NCI-H1105 treated with DMSO at 0.1 percent for 48 hours (cell line): ENCODE measurements around the gene SMC3.
"Not testable (repeated sequence)": the region's sequence is repeated elsewhere in the genome, so short reads cannot be mapped to it uniquely, and the experiment has no call there.

Experiments used
- DNase-seq: peaks from one replicate; lab custom pipeline; 2025; lab: John Stamatoyannopoulos, UW

The SMC3 gene

DNA sequence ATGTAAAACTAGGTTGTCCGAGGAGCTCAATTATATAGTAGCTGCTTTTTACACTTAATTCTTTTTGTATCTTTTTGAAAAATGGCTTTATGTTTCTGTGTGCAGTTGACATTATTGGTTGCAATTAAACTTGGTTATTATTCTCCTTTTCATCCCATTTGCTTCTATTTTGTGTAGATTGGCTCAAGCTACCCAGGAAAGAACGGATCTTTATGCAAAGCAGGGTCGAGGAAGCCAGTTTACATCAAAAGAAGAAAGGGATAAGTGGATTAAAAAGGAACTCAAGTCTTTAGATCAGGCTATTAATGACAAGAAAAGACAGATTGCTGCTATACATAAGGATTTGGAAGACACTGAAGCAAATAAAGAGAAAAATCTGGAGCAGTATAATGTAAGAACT is 16.5 kb downstream of the SMC3 start:
- no peak for DNase-seq

DNA sequence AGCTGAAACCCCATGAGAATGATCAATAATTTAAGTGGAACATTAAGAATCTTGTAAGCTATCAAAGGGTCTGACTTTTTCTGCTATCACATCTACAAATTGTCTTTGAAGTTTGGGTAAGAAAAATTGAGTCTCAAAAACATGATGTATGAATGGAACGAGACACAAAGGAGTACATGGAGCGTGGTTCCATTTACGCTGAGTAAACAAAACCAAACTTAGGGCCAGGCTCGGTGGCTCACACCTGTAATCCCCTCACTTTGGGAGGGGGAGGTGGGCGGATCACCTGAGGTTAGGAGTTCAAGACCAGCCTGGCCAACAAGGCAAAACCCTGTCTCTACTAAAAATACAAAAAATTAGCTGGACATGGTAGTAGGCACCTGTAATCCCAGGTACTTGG is 24.3 kb downstream of the SMC3 start:
- DNase-seq: no peak

DNA sequence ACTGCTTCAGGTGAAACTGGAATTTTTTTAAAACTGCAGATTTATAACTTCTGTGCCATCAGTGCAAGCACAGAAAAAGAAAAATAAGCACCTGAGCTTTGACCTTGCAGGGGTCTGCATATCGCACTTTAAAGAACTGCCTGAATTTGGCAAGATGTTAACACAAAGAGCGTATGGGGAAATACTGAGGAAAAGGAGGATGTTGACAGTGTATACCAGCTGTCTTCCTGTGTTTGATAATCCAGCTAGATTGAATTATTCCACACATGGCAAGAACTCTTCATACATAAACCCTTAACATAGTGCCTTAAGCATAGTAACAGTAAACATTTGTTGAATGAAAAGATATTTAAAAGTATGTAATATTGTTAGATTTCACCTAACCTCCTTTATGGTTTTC is 30.0 kb downstream of the SMC3 start:
- no peak for DNase-seq

DNA sequence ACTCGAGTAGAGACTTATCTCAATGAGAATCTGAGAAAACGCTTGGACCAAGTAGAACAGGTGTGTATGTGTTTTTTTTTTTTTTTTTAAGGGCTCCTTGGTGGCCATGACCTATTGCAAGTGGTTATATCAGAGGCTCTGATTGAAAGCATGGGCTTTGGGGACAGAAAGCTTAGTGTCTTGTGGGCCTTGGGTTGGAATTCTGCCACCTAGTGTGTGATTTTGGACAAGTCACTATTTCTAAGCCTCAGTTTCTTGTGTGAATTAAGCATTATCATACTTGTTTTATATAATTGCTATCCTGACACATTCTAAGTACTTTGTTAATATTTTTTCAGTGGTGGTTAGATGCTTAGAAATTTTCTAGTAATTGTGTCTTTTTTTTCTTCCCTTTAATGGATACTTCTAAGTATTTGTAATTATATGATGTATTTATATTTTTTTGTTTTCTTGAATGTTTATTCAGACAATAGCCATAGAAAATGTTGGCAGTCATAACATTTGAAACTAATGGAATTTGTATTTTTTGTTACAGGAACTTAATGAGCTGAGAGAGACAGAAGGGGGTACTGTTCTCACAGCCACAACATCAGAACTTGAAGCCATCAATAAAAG is 33.1 kb downstream of the SMC3 start:
- peak; percentile 19 for DNase-seq

DNA sequence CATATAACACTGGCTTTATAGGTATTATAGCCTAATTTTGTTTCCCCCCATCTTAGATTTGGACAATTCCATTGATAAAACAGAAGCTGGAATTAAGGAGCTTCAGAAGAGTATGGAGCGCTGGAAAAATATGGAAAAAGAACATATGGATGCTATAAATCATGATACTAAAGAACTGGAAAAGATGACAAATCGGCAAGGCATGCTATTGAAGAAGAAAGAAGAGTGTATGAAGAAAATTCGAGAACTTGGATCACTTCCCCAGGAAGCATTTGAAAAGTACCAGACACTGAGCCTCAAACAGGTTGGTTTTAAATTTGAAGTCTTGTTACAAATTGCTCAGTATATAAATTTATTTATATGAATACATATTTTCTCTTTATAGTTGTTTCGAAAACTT is 34.1 kb downstream of the SMC3 start:
- DNase-seq: no peak

DNA sequence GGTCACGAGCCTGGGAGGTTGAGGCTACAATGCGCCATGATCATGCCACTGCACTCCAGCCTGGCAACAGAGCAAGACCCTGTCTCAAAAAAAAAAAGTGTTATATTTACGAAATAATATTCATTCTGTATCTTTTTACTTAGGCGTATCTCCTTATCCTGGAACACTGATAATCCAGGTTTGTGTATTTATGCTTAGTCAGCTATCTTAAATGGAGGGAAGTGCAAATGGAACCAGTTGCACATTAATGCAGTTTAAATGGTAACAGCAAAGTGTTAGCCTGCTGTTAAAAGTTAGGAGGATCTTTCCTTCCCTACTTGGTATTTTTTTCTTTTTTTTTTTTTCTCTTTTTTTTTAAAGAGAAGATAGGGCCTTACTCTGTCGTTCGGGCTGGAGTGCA is 40.6 kb downstream of the SMC3 start:
- no peak for DNase-seq

DNA sequence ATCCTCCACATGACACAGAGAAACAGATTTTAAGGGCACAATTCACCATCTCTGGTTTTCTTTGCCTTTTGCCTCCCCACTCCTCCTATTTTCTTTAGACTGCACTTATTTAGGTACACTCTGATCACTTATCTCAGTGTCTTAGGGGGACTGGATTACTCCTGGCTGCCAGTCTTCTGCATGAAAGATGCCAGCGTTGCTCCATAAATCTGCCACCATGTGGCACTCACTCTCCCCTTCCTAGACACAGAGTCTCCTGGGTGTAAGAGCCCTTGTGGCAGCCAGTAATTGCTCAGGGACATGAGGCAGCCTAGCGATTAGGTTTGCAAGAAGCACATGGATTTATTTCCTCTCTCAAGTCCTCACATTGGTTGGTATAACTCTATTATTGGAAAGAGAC is 42.1 kb downstream of the SMC3 start:
- DNase-seq: peak; percentile 80

DNA sequence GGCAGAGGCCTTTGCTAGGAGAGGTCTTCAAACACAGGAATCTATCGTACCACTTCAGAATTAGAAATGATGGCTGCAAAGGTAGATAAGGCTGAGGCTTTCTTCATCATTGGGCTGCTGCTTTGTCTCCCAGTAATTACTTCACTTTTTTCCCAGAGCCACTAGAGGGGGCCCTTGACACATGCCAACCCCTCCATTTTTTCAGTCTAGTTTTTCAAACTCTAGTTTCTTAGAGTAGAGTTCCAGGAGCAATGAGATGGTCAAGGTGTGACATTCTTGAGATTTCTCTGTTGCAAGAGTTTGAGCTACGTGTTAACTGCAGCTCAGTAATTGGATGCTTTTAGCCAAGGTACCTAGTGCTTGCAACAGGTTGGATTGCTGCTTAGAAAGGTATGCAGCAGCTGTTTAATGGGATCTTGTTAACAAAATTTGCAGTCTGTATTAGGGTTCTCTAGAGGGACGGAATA is 42.8 kb downstream of the SMC3 start:
- peak; percentile 67 for DNase-seq

DNA sequence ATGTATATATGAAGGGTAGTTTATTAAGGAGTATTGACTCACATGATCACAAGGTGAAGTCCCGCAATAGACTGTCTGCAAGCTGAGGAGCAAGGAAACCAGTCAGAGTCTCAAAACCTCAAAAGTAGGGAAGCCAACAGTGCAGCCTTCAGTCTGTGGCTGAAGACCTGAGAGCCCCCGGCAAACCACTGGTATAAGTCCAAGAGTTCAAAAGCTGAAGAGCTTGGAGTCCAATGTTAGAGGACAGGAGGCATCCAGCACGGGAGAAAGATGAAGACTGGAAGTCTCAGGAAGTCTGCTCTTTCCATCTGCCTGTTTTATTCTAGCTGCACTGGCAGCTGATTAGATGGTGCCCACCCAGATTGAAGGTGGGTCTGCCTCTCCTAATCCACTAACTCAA is 43.3 kb downstream of the SMC3 start:
- not testable (repeated sequence) for DNase-seq

DNA sequence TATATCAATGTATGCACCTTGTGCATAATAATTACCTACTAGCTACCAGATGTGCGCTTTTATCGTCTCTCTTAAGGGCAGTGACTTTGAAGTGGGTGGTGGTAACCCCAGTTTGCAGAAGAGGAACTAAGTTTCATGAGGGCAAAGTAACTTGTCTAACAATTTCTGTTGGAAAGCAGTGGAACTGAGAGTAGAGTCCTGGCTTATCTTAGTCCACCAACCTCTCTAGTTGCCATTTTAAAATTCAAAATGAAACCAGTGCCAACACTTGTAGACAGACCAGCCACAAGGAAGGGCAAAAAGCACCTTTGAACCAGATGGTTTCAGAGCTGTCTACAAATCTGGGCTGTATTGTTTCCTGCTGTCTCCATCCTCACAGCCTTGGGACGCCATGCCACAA is 44.6 kb downstream of the SMC3 start:
- no peak for DNase-seq

DNA sequence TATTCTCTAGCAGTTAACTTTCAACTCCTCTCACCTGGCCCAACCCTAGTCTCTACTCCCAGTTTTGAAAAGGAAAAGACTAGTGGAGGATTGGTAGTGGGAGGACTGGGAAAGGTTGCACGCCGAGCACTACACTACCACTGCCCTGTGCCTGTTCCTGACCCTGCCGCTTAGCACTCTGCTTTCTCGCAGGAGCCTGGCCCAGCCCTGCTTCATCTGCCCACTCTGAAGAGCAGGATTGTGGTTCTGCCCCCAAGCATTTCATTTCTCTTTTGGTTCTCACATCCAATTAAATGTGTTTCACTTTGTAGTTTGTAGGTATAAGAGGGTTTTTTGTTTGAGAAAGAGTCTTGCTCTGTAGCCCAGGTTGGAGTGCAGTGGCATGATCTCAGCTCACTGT is 45.1 kb downstream of the SMC3 start:
- DNase-seq: no peak

DNA sequence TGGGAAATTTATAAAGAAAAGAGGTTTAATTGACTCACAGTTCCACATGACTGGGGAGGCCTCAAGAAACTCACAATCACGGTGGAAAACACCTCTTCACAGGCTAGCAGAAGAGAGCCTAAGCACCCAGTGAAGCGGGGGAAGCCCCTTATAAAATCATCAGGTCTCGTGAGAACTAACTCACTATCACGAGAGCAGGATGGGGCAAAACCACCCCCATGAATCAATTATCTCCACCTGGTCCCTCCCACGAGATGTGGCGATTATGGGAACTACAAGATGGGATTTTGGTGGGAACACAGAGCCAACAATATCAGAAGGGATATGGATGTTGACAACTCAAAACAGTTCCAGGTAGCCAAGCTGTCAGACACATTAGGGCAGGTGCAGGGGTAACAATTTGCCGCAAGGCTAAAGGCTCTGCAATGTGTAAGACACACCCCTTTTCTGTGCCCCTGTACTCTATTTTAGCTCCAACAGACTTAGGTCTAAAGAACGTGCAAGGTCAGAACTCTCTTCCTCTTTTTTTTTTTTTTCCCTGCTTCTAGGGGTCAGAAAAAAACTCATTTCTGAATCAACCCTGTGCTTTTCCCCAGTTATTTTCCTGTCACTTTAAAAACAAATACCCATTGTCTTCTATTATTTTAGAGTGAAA is 46.0 kb downstream of the SMC3 start:
- no peak for DNase-seq

DNA sequence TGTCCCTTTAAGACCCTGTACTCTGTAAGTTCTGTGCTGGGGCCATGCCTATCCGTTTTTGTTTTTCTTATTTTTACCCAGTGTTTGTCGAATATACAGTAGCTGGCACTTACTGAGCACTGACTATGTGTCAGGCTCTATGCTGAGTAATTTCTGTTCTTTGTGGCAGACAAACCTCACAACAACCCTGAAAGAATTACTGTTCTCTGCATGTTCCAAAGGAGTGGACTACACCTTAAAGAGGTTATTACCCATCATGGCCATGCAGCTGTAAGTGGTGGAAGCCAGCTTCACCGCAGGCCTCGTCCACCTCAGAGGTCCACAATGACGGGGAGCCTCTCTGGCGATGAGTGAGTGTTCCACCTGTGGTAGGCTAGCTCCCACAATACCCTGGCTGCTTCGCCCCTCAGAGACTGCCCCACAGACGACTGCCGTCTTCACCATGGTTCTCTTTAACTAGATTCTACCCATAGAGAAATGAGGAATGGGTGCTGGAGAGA is 46.6 kb downstream of the SMC3 start:
- DNase-seq: no peak

DNA sequence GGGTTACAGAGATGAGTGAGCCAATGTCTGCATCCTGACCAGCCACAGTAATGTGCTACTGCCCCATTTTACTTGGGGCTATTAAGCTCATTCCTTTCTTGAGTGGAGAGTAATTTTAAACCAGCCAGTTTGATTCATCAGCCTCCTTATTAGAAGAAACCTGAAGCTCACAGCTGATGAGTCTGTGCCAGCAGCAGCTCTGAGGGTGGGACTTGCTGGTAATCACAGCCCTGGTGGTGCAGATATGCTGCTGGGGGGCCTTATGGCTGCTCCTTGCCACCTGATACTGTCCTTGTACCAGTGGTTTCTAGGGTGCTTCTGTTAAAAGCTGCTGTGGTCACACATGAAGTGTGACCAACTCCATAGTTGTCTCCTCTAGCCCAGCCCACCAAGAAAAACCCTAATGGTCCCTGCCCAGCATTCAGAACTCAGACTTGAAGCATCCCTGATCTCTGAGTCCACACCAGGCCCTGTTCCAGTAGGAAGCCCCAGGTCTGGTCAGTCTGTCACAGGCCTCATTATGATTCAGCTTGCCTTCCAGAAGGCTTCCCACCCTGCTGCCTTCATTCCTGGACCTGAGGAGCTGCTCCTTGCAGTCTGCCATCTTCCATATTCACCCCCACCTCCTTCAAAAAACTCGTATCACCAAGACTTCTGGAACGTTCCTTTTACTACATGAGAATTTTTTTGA is 47.7 kb downstream of the SMC3 start:
- DNase-seq: no peak

DNA sequence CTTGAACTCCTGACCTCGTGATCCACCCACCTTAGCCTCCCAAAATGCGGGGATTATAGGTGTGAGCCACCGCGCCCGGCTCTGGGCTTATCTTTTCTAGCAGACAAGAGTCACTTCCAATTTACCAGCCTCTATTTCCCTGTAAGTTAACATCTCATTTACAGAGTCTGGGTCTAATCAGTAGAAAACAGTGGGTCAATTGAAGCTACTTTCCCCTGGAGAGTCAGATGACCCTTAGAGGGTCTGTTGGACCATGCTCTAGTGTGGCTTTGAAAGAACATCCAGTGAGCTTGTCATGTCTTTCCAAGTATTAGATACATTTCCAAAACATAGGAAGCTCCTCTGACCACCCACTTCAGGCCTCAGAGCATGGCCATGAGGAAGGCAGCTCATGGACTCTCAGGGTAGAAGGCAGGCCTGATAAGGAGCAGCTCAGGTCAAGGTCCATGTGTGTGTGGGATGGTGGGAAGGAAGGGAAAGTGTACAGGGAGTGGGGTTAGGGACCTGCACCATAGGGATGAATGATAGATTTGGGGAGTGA is 49.1 kb downstream of the SMC3 start:
- DNase-seq: no peak

DNA sequence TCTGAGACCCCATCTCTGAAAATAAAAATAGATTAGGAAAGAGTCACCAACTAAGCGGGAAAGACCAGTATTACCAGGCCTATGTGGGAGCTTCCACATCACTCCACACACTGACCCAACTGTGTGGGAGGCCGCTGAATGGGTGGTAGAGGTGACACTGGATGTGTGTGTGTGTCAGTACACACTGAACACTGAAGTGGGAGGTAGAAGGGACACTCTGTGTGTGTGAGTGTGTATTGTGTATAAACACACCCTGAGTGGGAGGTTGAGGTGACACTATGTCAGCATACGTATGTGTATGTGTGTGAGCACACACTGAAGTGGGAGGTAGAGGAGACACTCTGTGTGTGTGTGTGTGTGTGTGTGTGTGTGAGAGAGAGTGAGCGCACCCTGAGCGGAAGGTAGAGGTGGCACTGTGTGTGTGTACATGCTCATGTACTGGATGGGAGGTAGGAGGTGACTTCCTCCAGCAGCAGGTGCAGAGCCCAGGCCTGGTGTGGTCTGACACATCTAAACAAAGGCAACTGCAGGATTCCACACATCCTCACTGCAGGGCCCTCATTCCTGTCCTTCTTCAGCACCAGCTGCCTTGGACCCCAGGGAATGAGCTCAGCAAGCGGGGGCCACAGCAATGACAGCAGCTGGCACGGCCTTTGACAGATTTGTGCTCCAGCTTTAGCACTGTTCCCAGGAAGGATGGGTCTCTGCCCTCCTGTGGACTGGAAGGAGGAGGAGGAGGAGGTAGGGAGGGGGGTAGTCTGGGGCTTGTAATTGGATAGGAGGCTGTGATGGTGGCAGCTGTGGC is 50.1 kb downstream of the SMC3 start:
- DNase-seq: no peak

DNA sequence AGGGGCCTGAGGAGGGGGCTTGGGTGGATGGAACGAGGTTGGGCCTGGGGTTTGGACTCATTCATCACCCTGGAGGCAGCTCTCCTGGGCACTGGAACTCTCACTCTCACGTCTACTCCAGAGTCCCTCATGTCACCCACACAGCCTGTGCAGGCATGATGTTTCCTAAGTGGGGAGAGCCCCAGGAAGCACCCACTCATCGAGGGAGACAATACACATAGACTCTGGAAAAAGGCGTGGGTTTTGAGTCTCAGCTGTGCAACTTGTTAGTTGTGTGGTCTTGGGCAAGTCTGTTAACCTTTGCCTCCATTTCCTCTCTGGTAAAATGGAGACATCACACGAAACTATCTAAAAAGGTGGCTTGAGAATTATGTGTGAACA is 50.7 kb downstream of the SMC3 start:
- no peak for DNase-seq

DNA sequence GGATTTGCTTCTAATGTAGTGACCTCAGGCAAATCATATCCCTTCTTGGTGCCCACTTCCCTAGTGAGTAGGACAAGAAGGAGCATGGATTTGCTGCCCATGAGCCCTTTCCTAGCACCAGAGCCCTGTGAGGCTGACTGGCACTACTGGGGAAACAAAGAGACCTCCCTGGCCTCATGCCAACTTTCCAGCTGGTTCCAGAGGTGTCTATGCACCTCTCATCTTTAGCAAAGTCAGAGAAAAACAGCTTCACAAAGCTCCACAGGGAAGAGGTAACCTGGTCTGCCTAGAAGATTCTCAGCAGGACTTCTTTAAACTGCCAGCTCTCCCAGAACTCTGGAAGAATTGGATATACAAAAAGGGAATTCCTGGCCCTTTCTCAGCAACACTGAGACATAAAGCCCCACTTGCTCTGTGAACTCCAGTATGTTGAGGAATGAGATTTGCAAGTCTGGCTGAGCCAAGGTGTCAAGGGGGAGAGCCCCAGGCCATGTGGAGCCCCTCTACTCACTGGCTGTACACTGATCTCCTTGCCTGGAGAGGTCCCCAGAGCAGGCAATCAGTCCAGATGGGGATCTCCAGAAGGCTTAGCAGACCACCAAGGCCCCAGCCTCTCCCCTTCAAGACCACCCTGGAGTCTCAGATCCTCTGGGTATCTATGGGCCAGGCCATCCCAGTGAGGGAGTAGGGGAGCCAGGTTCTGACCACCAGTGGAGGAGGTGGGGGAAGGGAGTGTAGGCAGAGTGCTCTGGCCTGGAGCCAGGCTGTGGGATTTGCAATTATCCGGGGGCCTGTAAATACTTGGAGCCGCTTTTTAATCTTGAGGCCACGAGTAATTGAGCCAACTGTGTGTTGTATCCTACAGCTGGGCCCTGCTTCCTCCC is 52.3 kb downstream of the SMC3 start:
- DNase-seq: peak; percentile 3

DNA sequence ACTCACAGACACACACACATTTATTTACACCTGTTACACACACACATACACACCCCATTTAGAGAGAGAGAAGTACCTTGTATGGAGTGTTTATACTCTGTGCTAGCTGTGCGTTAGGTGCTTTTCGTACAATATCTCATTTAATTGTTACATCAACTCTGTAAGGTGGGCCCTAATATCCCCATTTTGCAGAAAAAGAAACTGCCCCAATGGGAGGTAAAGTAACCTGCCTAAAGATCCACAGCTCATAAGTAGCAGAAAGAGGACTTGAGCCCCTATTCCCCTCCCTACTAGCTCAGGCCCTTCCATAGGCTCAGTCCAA is 52.9 kb downstream of the SMC3 start:
- DNase-seq: no peak

DNA sequence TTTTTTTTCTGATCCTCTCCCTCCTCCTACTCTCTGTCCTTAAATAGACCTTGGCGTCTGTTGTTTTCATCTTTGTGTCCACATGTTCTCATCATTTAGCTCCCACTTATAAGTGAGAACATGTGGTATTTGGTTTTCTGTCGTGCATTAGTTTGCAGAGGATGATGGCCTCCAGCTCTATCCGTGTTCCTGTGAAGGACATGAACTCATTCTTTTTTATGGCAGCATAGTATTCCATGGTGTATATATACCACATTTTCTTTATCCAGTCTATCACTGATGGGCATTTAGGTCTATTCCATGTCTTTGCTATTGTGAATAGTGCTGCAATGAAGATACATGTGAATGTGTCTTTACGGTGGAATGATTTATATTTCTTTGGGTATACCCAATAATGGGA is 55.8 kb downstream of the SMC3 start:
- DNase-seq: not testable (repeated sequence)

DNA sequence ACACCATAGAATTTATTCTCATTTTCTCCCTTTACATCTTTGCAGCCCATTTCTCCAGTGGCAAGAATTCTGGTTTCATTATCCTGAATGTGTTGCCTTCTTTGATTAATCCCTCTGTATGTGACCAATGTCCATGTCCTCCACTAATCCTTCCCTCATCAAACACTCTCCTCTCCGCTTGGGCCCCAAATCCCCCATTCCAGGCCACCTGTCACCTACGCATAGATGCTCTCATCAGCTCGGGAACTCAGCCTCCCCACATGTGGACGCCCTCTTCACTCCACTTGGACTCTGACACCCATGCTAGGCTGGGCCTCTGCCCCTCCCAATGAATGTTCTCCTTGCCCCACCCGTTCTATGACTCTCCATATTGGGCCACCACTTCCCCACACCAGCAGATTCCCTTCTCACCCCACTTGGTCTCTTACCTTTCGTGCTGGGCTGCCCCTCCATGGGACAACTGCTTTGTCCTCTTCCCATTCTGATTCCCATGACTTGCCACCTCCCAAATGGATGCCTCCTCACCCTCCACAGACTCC is 57.9 kb downstream of the SMC3 start:
- DNase-seq: no peak
